Ectodermal cell (in vitro differentiated cells): ENCODE measurements around the gene METTL14.
A peak's percentile ranks its signal among the peaks of the same experiment; 100 is the strongest.

Source experiments
- H3K27ac ChIP-seq: 2 replicates; pipeline ENCODE4 v1.7.0; 2013; ENCODE audit warnings: mild to moderate bottlenecking, low read depth, low read length; ENCODE audit not compliant: insufficient read depth, poor library complexity, severe bottlenecking
- H3K27me3 ChIP-seq: 2 replicates; pipeline ENCODE4 v1.7.0; 2013; ENCODE audit warnings: mild to moderate bottlenecking, low read length; ENCODE audit not compliant: insufficient read depth, control insufficient read depth, poor library complexity, severe bottlenecking
- H3K36me3 ChIP-seq: one replicate; pipeline ENCODE4 v1.7.0; 2013; ENCODE audit warnings: low read length; ENCODE audit not compliant: control insufficient read depth, insufficient read depth
- H3K4me1 ChIP-seq: one replicate; pipeline ENCODE4 v1.7.0; 2013; ENCODE audit warnings: low read length; ENCODE audit not compliant: control insufficient read depth, insufficient read depth
- H3K4me3 ChIP-seq: 2 replicates; pipeline ENCODE4 v1.7.0; 2013; ENCODE audit warnings: low read depth, low read length, control low read depth; ENCODE audit not compliant: insufficient read depth
- H3K9me3 ChIP-seq: 2 replicates; pipeline ENCODE4 v1.7.0; 2013; ENCODE audit warnings: mild to moderate bottlenecking, low read length, moderate library complexity; ENCODE audit not compliant: control insufficient read depth
- WGBS, 2 experiments: methylation state at CpG; one replicate each; pipeline ENCODE4 v1.1.7; 2013; ENCODE audit warnings: missing lambda C conversion rate in 2 of 2; 5-methylcytosine and 5-hydroxymethylcytosine counted together

Gene METTL14

GRCh38 chr4:118711052-118711451, 25.9 kb downstream of the METTL14 start:
- peaks cover 19% of the 10 kb centered on the region for H3K36me3 ChIP-seq
- WGBS, 2 experiments = 95% methylated on average over 2 of the region's 2 CpGs; no CpG with 5 or more reads in 1 of the 2 experiments
- H3K9me3 ChIP-seq = no peaks in the 10 kb centered on the region

GRCh38 chr4:118712872-118713271, 27.7 kb downstream of the METTL14 start:
- no peak overlapping the region for H3K27ac ChIP-seq
- no peaks in the 10 kb centered on the region for H3K9me3 ChIP-seq
- H3K4me3 ChIP-seq = no peak overlapping the region
- no peaks in the 10 kb centered on the region for H3K27me3 ChIP-seq
- H3K4me1 ChIP-seq = no peaks in the 10 kb centered on the region
- H3K36me3 ChIP-seq = peaks cover 11% of the 10 kb centered on the region
- 96 to 97% methylated on average over 1 of the region's 1 CpG for whole genome bisulfite sequencing, 2 experiments

More at GRCh38 chr4:118711052-118711451, 25.9 kb downstream of the METTL14 start:
- no peaks in the 10 kb centered on the region for H3K4me1 ChIP-seq
- H3K27me3 ChIP-seq = no peaks in the 10 kb centered on the region
- H3K4me3 ChIP-seq = no peak overlapping the region
- H3K27ac ChIP-seq = no peak overlapping the region

DNA sequence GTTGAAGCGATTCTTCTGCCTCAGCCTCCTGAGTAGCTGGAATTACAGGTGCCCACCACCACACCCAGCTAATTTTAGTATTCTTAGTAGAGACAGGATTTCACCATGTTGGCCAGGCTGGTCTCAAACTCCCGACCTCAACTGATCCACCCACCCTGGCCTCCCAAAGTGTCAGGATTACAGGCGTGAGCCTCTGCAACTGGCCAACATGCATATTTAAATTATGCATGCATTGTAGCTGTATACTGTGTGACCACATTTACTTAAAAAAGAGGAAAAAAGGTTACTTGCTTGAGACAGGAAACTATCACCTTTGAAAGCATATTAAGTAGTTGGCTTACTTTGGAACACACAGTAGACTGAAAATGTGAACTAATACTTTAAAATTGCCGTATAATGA, 29.5 kb downstream of the METTL14 start:
- Histone ChIP-seq H3K4me1 (no peaks in the 10 kb centered on the region), H3K36me3 (peaks cover 9% of the 10 kb centered on the region), H3K27ac (no peak overlapping the region), H3K27me3 (no peaks in the 10 kb centered on the region), H3K9me3 (no peaks in the 10 kb centered on the region), H3K4me3 (no peak overlapping the region)
- 85 to 93% methylated on average over 2 to 4 of the region's 4 CpGs for WGBS, 2 experiments

DNA sequence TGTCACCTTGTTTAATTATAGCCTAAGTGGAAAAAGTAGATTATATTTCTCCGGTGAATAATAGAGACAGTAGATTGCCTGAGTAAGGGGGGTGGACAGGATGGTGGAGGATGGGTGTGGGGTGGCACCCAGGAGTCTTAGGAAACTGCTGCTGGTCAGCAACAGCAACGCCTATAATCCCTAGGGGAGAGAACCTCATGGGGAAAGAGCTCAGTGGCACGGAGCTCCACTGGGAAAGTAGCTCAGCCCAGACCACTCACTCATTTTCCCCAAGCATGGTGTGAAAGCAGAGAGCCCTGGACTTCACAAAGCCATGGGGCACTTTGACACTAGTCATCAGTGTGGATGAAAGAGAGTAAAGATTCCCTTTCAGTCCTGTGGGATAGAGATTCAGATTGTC, 31.1 kb downstream of the METTL14 start:
- Histone ChIP-seq H3K27me3 (no peaks in the 10 kb centered on the region), H3K36me3 (no peaks in the 10 kb centered on the region), H3K4me1 (no peaks in the 10 kb centered on the region), H3K9me3 (no peaks in the 10 kb centered on the region), H3K4me3 (no peak overlapping the region), H3K27ac (no peak overlapping the region)
- 72 to 86% methylated on average over 3 of the region's 3 CpGs for WGBS, 2 experiments

DNA sequence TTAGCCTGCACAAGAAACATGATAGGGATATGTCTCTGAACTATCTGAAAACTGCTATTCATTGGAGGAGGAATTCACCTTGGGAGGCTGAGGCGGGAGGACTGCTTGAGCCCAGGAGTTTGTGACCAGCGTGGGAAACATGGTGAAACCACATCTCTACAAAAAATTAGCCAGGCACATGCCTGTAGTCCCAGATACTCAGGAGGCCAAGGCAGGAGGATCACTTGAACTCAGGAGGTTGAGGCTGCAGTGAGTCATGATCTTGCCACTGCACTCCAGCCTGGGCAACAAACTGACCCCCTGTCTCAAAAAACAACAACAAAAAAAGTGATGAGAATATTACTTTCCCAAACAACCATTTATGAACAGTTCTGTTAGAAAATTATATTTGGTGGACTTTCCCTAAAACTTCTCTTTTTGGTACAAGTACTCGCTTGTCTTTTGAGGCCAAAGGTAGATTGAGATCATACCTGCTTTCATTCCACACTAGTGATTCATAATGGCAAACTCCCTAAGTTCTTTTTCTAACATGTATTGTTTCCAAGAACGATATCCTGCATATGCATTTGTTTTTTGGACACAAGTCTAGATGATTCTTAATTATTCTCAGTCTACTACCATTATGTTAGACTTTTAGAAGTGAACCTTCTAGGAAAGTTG, 33.4 kb downstream of the METTL14 start:
- Histone ChIP-seq H3K36me3 (no peaks in the 10 kb centered on the region), H3K27ac (no peak overlapping the region), H3K9me3 (no peaks in the 10 kb centered on the region), H3K4me1 (no peaks in the 10 kb centered on the region), H3K27me3 (no peaks in the 10 kb centered on the region), H3K4me3 (no peak overlapping the region)
- 95 to 98% methylated on average over 4 of the region's 4 CpGs for WGBS, 2 experiments

DNA sequence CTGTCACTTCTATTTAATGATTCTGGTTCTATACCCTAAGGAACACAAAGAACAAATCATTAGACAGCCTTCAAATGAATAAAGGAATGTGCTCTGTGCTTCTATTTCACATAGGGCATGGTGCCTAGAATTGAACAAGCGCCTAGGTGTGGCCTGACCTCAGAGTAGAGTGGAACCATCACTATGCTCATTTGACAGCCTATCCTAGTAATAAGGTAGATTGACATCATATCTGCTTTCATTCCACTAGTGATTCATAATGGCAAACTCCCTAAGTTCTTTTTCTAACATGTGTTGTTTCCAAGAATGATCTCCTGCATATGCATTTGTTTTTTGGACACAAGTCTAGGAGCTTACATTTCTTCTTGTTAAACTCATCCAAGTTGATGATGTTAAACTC, 36.6 kb downstream of the METTL14 start:
- H3K27ac ChIP-seq = no peak overlapping the region
- no peak overlapping the region for H3K4me3 ChIP-seq
- H3K27me3 ChIP-seq = no peaks in the 10 kb centered on the region
- WGBS, 2 experiments = 92 to 96% methylated on average over 1 of the region's 1 CpG
- no peaks in the 10 kb centered on the region for H3K36me3 ChIP-seq
- no peaks in the 10 kb centered on the region for H3K9me3 ChIP-seq
- no peaks in the 10 kb centered on the region for H3K4me1 ChIP-seq

DNA sequence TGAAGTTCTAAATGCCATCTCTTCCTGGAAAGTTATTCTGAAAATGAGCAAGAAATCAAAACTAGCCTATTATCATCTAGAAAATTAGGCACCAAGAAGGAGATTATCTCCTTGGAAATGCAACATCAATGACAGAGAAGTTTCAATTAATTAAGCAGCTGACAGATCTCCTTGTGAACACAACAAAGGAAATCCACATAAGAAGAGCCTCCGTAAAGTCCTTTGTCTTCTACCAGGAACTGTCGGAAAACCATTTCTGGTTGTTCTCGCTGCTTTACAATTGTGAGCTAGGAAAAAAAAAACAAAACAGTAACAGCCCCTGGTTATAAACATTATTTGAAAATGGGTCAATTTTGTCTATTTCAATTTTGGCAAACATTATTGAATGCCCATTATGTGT, 38.2 kb downstream of the METTL14 start:
- 42 to 51% methylated on average over 2 to 3 of the region's 3 CpGs for WGBS, 2 experiments
- peak overlapping the region; percentile 27 for H3K27ac ChIP-seq
- no peaks in the 10 kb centered on the region for H3K4me1 ChIP-seq
- no peaks in the 10 kb centered on the region for H3K9me3 ChIP-seq
- no peaks in the 10 kb centered on the region for H3K27me3 ChIP-seq
- no peaks in the 10 kb centered on the region for H3K36me3 ChIP-seq
- no peak overlapping the region for H3K4me3 ChIP-seq

DNA sequence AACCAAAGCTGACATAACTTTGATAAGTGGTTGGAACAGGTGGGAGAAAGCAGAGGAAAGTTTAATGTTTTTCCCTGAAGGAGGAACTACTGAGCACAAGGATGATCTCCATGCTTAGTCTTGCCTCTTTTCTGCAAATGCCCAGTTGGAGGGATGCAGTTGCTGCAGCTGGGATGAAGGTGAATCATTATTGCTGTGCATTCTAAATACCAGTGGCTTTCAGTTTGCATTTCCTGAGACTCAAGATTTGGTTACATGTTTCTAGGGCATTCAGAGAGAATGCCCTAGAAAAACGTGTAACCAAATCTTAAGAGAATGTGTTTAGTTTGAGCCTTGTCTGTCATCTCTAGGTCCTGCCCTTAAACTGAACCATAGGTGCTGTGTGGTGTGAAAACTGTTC, 42.2 kb downstream of the METTL14 start:
- no peak overlapping the region for H3K4me3 ChIP-seq

DNA sequence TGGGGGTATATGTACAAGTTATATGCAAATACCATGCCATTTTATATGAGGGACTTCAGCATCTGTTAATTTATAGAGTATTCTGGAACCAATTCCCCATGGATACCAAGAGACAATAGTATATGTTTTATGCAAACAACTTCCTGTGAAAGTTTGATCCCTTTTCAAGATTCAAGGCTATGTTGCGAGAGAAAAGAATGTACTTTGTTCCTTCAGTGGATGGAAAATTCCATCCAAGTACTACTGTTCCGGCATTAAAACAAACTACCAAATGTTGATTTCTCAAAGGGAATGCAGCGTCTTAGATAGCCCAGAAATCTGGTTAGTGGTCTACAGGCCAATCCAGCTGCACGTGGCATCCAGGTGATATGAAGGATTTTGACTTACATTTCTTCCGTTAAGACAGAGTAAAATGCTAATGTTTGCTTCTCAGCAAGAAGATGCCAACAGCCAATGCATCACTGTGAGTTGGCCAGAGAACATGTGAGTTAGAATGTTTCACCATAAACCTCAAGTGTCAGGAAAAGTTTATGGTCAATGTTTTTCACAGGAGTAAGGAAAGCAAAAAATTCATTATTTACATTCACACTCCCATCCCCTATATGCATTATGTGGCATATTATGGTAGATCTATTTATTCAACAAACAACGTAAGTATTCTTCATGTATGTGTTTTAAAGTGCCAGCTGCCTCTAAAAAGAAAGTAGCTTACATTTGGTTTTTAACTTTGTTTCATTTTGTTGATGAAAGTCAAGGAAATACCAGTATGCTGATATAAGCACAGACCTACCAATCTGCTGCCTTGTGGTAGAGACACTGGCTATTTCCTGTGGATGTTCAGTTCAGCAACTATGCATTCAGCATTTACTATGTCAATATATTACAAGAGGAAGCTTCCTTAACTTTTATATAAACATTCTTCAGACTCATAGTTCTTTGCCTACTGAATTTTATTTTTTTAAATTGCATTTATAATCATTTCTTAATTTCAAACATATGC, 44.4 kb downstream of the METTL14 start:
- H3K27ac ChIP-seq = no peak overlapping the region
- no peaks in the 10 kb centered on the region for H3K4me1 ChIP-seq
- 96% methylated on average over 6 of the region's 6 CpGs for WGBS, 2 experiments
- no peak overlapping the region for H3K4me3 ChIP-seq
- H3K9me3 ChIP-seq = no peaks in the 10 kb centered on the region
- no peaks in the 10 kb centered on the region for H3K27me3 ChIP-seq
- no peaks in the 10 kb centered on the region for H3K36me3 ChIP-seq

More for the DNA sequence above, 42.2 kb downstream of the METTL14 start:
- Histone ChIP-seq H3K9me3 (no peaks in the 10 kb centered on the region), H3K27me3 (no peaks in the 10 kb centered on the region), H3K27ac (no peak overlapping the region), H3K4me1 (no peaks in the 10 kb centered on the region), H3K36me3 (no peaks in the 10 kb centered on the region)
- 90 to 94% methylated on average over 1 of the region's 1 CpG for WGBS, 2 experiments

DNA sequence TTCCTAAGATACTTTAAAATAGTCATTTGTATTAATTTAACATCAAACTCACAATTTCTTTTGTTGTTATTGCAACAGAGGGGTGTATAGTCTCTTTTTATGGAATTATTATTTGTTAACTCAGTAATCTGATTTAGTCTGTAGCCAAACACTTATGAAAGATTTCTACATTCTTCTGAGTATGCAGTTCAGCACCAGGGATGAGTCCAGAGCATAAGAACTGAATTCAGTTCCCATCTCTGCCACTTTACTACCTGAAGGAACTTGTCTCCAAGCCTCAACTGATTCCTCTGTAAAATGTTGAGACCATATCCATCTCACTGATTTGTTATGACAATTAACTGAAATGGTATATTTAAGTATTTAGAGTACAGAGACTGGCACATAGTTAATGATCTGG, 45.5 kb downstream of the METTL14 start:
- Histone ChIP-seq H3K27me3 (no peaks in the 10 kb centered on the region), H3K9me3 (no peaks in the 10 kb centered on the region), H3K4me1 (no peaks in the 10 kb centered on the region), H3K27ac (no peak overlapping the region), H3K36me3 (no peaks in the 10 kb centered on the region), H3K4me3 (no peak overlapping the region)
